Uterus (tissue), 4 donors: ENCODE data around the gene CHST8. TPM values are rescaled to one million over a fixed set of nuclear protein-coding genes. Genes with fewer than 3 reads are reported as not detected.

Experiments
- DNase-seq, 2 donors: peaks; one replicate each; pipeline ENCODE4 v3.0.0-alpha.2; 2019 to 2020
- H3K27ac ChIP-seq, 2 donors: fragments of 200-600 bp; sonication (generic); 1 replicate in 1 of 2; 2 replicates in 1 of 2; pipeline ENCODE4 v1.5.1; 2016 to 2018
- H3K27me3 ChIP-seq, 2 donors: fragments of 200-600 bp; sonication (generic); one replicate each; pipeline ENCODE4 v1.5.1; 2018 to 2019; ENCODE audit warnings: control low read depth in 1 of 2
- H3K36me3 ChIP-seq, 2 donors: fragments of 200-600 bp; sonication (generic); one replicate each; pipeline ENCODE4 v1.5.1; 2019; ENCODE audit warnings: control low read depth in 1 of 2
- H3K4me1 ChIP-seq, 2 donors: fragments of 200-600 bp; sonication (generic); one replicate each; pipeline ENCODE4 v1.5.1; 2018 to 2019; ENCODE audit warnings: control low read depth in 1 of 2
- H3K4me3 ChIP-seq, 2 donors: fragments of 200-600 bp; sonication (generic); 1 replicate in 1 of 2; 2 replicates in 1 of 2; pipeline ENCODE4 v1.5.1; 2018 to 2019; ENCODE audit warnings: mild to moderate bottlenecking in 1 of 2
- H3K9me3 ChIP-seq, 2 donors: fragments of 200-600 bp; sonication (generic); one replicate each; pipeline ENCODE4 v1.5.1; 2019; ENCODE audit warnings: control low read depth in 1 of 2
- CTCF ChIP-seq, 4 experiments: fragments of 200-600 bp in 2 of 4; fragments of 450-650 bp in 2 of 4; sonication (generic) in 2 of 4; IDR thresholded peaks; one replicate each; pipeline ENCODE4 v1.5.1; 2016 to 2019; ENCODE audit warnings: antibody characterized with exemption in 4 of 4, mild to moderate bottlenecking in 2 of 4, moderate library complexity in 1 of 4
- POLR2A ChIP-seq, 2 donors: fragments of 450-650 bp; IDR thresholded peaks; one replicate each; pipeline ENCODE4 v1.6.1; 2016; ENCODE audit warnings: antibody characterized with exemption in 2 of 2, mild to moderate bottlenecking in 1 of 2, moderate library complexity in 1 of 2
- intact Hi-C: fragments of 100-400 bp; cut with DNase I; formaldehyde crosslinking; loops from one replicate; pipeline ENCODE4 v1.15.1; 2023; ENCODE audit warnings: low total_unique reads
- total RNA-seq, 4 donors: library from RNA; depleted of rRNA in 3 of 4; stranded (reverse); fragments of >200 nt in 3 of 4; gene quantifications; one replicate each; pipeline versions ENCODE4 v1.1.0 to v1.2.4, GENCODE V29; 2014 to 2023
- donor health status: DM: yes; HTN: yes; CAD: no.

CHST8 gene
- total RNA-seq, 4 donors from 2014 or later: 0.26 to 0.95 (median 0.69) TPM; not detected in 1

- TF ChIP-seq CTCF (IDR thresholded peaks at IDR 0.05) (no peak), POLR2A (IDR thresholded peaks at IDR 0.05) (no peak)
- Histone ChIP-seq H3K27me3 (no peaks in the 10 kb centered on the region), H3K27ac (no peak overlapping the region), H3K4me3 (no peak overlapping the region), H3K9me3 (no peaks in the 10 kb centered on the region), H3K4me1 (peaks cover 0 to 13% of the 10 kb centered on the region in 2 donors), H3K36me3 (no peaks in the 10 kb centered on the region)
- DNase-seq: no peak
- intact Hi-C loops: no loop called here
Measured at GRCh38 chr19:33821871-33822270, 200.1 kb downstream of the CHST8 start.

Other genes starting within 250 kb of the CHST8 start
- gene CEBPG, start 248.2 kb upstream of the CHST8 start, total RNA-seq: 10 to 100 TPM; 10.3 to 33.3 (median 25.5) TPM
- 10 to 100 TPM; 26.1 to 47.0 (median 37.9) TPM for gene PEPD, start 100.2 kb upstream of the CHST8 start, total RNA-seq
- 100 to 1,000 TPM in 1 of 4 donors, 10 to 100 TPM in 3; 23.8 to 149 (median 51.8) TPM for gene KCTD15, start 174.9 kb downstream of the CHST8 start, total RNA-seq